OCI-LY7 (cell line): ENCODE measurements around the gene RASGRP1. TPM values are rescaled to one million over a fixed set of nuclear protein-coding genes. Genes with fewer than 3 reads are reported as not detected.

Source experiments
- BruUV-seq: library from RNA; stranded (reverse); fragments of 400-500 nt; replicated peaks from 2 replicates; lab custom pipeline; 2021; lab: Mats Ljungman, UMichigan
- CTCF ChIA-PET: fragments of 300-600 bp; sonication (Branson Sonifier 250); formaldehyde crosslinking; loops from one replicate; lab custom pipeline; 2022; ENCODE audit warnings: antibody characterized with exemption; ENCODE audit not compliant: unreplicated experiment; lab: Charles Lee
- POLR2A ChIA-PET: fragments of 300-600 bp; sonication (Branson Sonifier 250); formaldehyde crosslinking; loops from one replicate; lab custom pipeline; 2022; ENCODE audit warnings: antibody characterized with exemption; lab: Charles Lee
- DNase-seq: peaks from one replicate; pipeline ENCODE4 v3.0.0-alpha.2; 2015; ENCODE audit warnings: low spot score
- H2AFZ ChIP-seq: fragments of 200-600 bp; sonication (generic), shearing (Covaris generic); 2 replicates; pipeline ENCODE4 v1.6.1; 2014; ENCODE audit warnings: mild to moderate bottlenecking, antibody characterized with exemption, low read length, moderate library complexity
- H3K27ac ChIP-seq: fragments of 200-600 bp; sonication (generic); 2 replicates; pipeline ENCODE4 v1.5.1; 2014; ENCODE audit warnings: mixed run types, low read depth, mild to moderate bottlenecking, moderate library complexity, low read length, inconsistent platforms; ENCODE audit not compliant: poor library complexity, severe bottlenecking
- H3K36me3 ChIP-seq: fragments of 200-600 bp; sonication (generic); 2 replicates; pipeline ENCODE4 v1.6.1; 2014; ENCODE audit warnings: mild to moderate bottlenecking, antibody characterized with exemption, low read length, moderate library complexity, mixed read lengths; ENCODE audit not compliant: insufficient read depth
- H3K4me1 ChIP-seq: fragments of 200-600 bp; sonication (generic); 2 replicates; pipeline ENCODE4 v1.5.1; 2014; ENCODE audit warnings: mild to moderate bottlenecking, low read length; ENCODE audit not compliant: insufficient read depth, poor library complexity, severe bottlenecking
- H3K4me2 ChIP-seq: fragments of 200-600 bp; sonication (generic); 2 replicates; pipeline ENCODE4 v1.6.1; 2014; ENCODE audit warnings: mild to moderate bottlenecking, low read length
- H3K4me3 ChIP-seq: fragments of 200-600 bp; sonication (generic); 2 replicates; pipeline ENCODE4 v1.5.1; 2014; ENCODE audit warnings: mild to moderate bottlenecking, low read depth, low read length; ENCODE audit not compliant: poor library complexity, severe bottlenecking
- H3K79me2 ChIP-seq: fragments of 200-600 bp; sonication (generic); 2 replicates; pipeline ENCODE4 v1.6.1; 2016; ENCODE audit warnings: low read depth, mild to moderate bottlenecking, low read length, moderate library complexity, mixed read lengths; ENCODE audit not compliant: insufficient read depth
- H3K9me2 ChIP-seq: fragments of 200-600 bp; sonication (generic); 2 replicates; pipeline ENCODE4 v1.6.1; 2016; ENCODE audit warnings: mild to moderate bottlenecking, low read length, mixed read lengths; ENCODE audit not compliant: insufficient read depth
- H3K9me3 ChIP-seq: fragments of 200-600 bp; sonication (generic); 2 replicates; pipeline ENCODE4 v1.6.1; 2014; ENCODE audit warnings: mild to moderate bottlenecking, mixed run types, low read length, mixed read lengths
- H4K20me1 ChIP-seq: fragments of 200-600 bp; sonication (generic); 2 replicates; pipeline ENCODE4 v1.6.1; 2014; ENCODE audit warnings: mild to moderate bottlenecking, antibody characterized with exemption, low read length, moderate library complexity, mixed read lengths; ENCODE audit not compliant: insufficient read depth
- EZH2phosphoT487 ChIP-seq: fragments of 200-600 bp; sonication (generic); IDR thresholded peaks from 2 replicates; pipeline ENCODE4 v1.6.1; 2018; ENCODE audit warnings: low read depth, borderline replicate concordance, mild to moderate bottlenecking, mixed run types, antibody characterized with exemption, low read length, moderate library complexity, mixed read lengths
- intact Hi-C: fragments of 100-400 bp; cut with micrococcal nuclease; formaldehyde crosslinking; loops from one replicate; pipeline ENCODE4 v1.10.0; 2022; ENCODE audit not compliant: unreplicated experiment
- total RNA-seq, 2 experiments: library from RNA; depleted of rRNA in 1 of 2; stranded (reverse); fragments of >200 nt in 1 of 2; shearing (Covaris generic) in 1 of 2; gene quantifications; 2 replicates each; pipeline ENCODE4 v1.2.3, GENCODE V29; 2014 to 2022
- TF ChIP-seq, protein P1 (sequence below): fragments of 200-600 bp; sonication (generic); conservative IDR thresholded peaks from 2 replicates; pipeline ENCODE4 v1.5.1; 2014; ENCODE audit warnings: mild to moderate bottlenecking, antibody characterized with exemption, low read length, moderate library complexity, mixed read lengths

RASGRP1 gene
- total RNA-seq, 2 experiments from 2014 or later: 6.1 to 17.2 TPM

DNA sequence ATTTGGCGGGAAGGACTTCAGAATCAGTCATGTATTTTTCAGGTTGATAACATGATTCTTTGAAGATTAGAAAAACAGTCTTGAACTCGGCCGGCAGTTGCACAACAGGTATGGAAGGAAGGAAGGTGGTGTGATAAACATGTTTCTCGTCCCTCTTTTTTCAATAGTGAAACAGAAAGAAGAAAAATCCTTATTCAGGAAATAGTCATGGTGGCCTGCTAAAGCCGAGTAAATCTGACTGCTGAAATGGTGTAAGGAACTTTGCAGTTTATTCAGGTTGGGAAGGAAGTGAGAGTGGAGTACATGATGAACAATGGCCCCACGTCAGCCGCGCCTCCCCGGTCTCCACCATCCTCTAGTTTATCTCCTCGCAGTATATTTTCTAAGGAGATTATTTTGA, 6.7 kb downstream of the RASGRP1 start:
- Histone ChIP-seq H3K9me3 (no peaks in the 10 kb centered on the region), H3K9me2 (no peaks in the 10 kb centered on the region), H3K36me3 (no peaks in the 10 kb centered on the region), H3K27ac (no peak overlapping the region), H2AFZ (no peak overlapping the region), H3K4me2 (no peak overlapping the region), H3K79me2 (no peaks in the 10 kb centered on the region), H3K4me3 (no peak overlapping the region), H3K4me1 (peaks cover 12% of the 10 kb centered on the region), H4K20me1 (no peaks in the 10 kb centered on the region)
- ChIA-PET CTCF (no interaction called here), POLR2A (no interaction called here)
- TF ChIP-seq EZH2phosphoT487: no peak
- TF ChIP-seq, protein P1, sequence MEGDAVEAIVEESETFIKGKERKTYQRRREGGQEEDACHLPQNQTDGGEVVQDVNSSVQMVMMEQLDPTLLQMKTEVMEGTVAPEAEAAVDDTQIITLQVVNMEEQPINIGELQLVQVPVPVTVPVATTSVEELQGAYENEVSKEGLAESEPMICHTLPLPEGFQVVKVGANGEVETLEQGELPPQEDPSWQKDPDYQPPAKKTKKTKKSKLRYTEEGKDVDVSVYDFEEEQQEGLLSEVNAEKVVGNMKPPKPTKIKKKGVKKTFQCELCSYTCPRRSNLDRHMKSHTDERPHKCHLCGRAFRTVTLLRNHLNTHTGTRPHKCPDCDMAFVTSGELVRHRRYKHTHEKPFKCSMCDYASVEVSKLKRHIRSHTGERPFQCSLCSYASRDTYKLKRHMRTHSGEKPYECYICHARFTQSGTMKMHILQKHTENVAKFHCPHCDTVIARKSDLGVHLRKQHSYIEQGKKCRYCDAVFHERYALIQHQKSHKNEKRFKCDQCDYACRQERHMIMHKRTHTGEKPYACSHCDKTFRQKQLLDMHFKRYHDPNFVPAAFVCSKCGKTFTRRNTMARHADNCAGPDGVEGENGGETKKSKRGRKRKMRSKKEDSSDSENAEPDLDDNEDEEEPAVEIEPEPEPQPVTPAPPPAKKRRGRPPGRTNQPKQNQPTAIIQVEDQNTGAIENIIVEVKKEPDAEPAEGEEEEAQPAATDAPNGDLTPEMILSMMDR: no peak
- BruUV-seq: no TSS peak
- intact Hi-C loops: loop anchor here (5.0 kb wide), 3 partner anchors 86 to 561 kb away; no protein-coding TSS in a partner anchor
- no peak for DNase-seq

DNA sequence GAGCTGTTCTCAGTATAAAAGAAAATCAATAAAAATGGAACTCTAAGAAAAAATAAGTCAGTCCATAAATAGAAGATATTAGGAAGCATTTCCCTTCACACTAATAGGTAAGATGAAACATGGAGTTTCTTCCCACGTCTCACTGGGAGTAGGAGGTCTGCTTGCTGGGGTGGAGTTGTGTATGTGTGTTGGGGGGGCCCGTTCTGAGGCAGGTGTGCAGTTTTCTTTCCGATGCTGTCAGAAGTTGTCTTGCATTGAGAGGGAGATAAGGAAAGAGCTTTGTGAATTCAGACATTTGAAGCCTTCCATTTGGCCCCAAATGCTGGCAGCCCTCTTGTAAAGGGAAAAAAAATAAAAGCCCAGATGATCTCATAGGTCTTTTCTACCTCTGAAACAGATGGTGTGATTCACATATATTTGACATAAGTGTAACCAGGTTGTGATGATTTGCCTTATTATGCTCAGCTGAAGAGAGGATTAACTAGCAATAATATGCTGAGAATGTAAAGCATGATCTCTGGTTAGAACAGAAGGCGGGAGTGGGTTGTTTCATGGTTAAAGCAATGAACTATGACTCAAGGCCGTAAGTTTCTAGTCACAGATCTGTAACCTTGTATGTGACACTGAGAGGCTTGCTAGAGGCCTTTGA, 8.8 kb downstream of the RASGRP1 start:
- intact Hi-C loops: loop anchor here (5.0 kb wide), 3 partner anchors 84 to 559 kb away; no protein-coding TSS in a partner anchor

More for the DNA sequence above, 8.8 kb downstream of the RASGRP1 start:
- H3K4me1 ChIP-seq: no peaks in the 10 kb centered on the region
- TF ChIP-seq, protein P1: no peak
- TF ChIP-seq EZH2phosphoT487: no peak
- no peak overlapping the region for H3K27ac ChIP-seq
- no peak overlapping the region for H3K4me2 ChIP-seq
- DNase-seq: no peak
- no TSS peak for BruUV-seq
- POLR2A ChIA-PET: no interaction called here
- H3K79me2 ChIP-seq: no peaks in the 10 kb centered on the region
- no peaks in the 10 kb centered on the region for H3K9me2 ChIP-seq
- no peak overlapping the region for H3K4me3 ChIP-seq
- no peaks in the 10 kb centered on the region for H3K36me3 ChIP-seq
- no peak overlapping the region for H2AFZ ChIP-seq
- CTCF ChIA-PET: interaction anchor here (0.6 kb wide), 1 partner anchor 144 kb away, joined by 3 read pairs; no protein-coding TSS in a partner anchor
- no peaks in the 10 kb centered on the region; the same call in 1 of the 2 replicates for H4K20me1 ChIP-seq
- H3K9me3 ChIP-seq: no peaks in the 10 kb centered on the region
